ENCODE data around the gene NUAK2. TPM values are rescaled to one million over a fixed set of nuclear protein-coding genes. Genes with fewer than 3 reads are reported as not detected.

The NUAK2 gene
- total and polyA plus RNA-seq, 7 donors, result 0.28 to 15.0 (median 1.5) TPM

GRCh38 chr1:205324781-205325180 is 3.2 kb upstream of the NUAK2 start:
- Histone ChIP-seq H3K4me1 (peaks cover 4 to 24% (median 16%) of the 10 kb centered on the region in 4 donors), H3K27me3 (no peaks in the 10 kb centered on the region), H3K9me3 (no peaks in the 10 kb centered on the region), H3K27ac (no peak overlapping the region), H3K4me3 (no peak overlapping the region), H3K36me3 (no peaks in the 10 kb centered on the region)
- DNase-seq, result no peak
- 56 to 62% methylated on average over 6 of the region's 6 CpGs for WGBS, 2 donors
- no peak for TF ChIP-seq POLR2A (IDR thresholded peaks at IDR 0.05)
- TF ChIP-seq EP300 (IDR thresholded peaks at IDR 0.05), result no peak
- no peak for TF ChIP-seq POLR2AphosphoS5 (IDR thresholded peaks at IDR 0.05)
- TF ChIP-seq, protein P1, sequence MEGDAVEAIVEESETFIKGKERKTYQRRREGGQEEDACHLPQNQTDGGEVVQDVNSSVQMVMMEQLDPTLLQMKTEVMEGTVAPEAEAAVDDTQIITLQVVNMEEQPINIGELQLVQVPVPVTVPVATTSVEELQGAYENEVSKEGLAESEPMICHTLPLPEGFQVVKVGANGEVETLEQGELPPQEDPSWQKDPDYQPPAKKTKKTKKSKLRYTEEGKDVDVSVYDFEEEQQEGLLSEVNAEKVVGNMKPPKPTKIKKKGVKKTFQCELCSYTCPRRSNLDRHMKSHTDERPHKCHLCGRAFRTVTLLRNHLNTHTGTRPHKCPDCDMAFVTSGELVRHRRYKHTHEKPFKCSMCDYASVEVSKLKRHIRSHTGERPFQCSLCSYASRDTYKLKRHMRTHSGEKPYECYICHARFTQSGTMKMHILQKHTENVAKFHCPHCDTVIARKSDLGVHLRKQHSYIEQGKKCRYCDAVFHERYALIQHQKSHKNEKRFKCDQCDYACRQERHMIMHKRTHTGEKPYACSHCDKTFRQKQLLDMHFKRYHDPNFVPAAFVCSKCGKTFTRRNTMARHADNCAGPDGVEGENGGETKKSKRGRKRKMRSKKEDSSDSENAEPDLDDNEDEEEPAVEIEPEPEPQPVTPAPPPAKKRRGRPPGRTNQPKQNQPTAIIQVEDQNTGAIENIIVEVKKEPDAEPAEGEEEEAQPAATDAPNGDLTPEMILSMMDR (IDR thresholded peaks at IDR 0.05), result no peak
- intact Hi-C loops (cut with DNase I), result loop anchor here (1.0 kb wide), 1 partner anchor 51 kb away; no protein-coding TSS in a partner anchor

GRCh38 chr1:205323794-205324193 is 2.2 kb upstream of the NUAK2 start:
- TF ChIP-seq, protein P1 (IDR thresholded peaks at IDR 0.05), result no peak
- no peak for TF ChIP-seq POLR2AphosphoS5 (IDR thresholded peaks at IDR 0.05)
- TF ChIP-seq POLR2A (IDR thresholded peaks at IDR 0.05), result no peak
- TF ChIP-seq EP300 (IDR thresholded peaks at IDR 0.05), result no peak
- WGBS, 2 donors, result 89 to 94% methylated on average over 6 of the region's 6 CpGs

GRCh38 chr1:205321959-205322283 is 376 bp upstream of the NUAK2 start:
- H3K4me3 ChIP-seq, result peak overlapping the region in 3 of 4 donors; percentile 63 to 75 (median 74)
- no peak for DNase-seq

More at GRCh38 chr1:205323794-205324193, 2.2 kb upstream of the NUAK2 start:
- Histone ChIP-seq H3K36me3 (no peaks in the 10 kb centered on the region), H3K4me1 (peaks cover 4 to 27% (median 19%) of the 10 kb centered on the region in 4 donors), H3K27me3 (no peaks in the 10 kb centered on the region), H3K4me3 (no peak overlapping the region), H3K27ac (no peak overlapping the region), H3K9me3 (no peaks in the 10 kb centered on the region)
- DNase-seq, result no peak
- intact Hi-C loops (cut with DNase I), result no loop called here

DNA sequence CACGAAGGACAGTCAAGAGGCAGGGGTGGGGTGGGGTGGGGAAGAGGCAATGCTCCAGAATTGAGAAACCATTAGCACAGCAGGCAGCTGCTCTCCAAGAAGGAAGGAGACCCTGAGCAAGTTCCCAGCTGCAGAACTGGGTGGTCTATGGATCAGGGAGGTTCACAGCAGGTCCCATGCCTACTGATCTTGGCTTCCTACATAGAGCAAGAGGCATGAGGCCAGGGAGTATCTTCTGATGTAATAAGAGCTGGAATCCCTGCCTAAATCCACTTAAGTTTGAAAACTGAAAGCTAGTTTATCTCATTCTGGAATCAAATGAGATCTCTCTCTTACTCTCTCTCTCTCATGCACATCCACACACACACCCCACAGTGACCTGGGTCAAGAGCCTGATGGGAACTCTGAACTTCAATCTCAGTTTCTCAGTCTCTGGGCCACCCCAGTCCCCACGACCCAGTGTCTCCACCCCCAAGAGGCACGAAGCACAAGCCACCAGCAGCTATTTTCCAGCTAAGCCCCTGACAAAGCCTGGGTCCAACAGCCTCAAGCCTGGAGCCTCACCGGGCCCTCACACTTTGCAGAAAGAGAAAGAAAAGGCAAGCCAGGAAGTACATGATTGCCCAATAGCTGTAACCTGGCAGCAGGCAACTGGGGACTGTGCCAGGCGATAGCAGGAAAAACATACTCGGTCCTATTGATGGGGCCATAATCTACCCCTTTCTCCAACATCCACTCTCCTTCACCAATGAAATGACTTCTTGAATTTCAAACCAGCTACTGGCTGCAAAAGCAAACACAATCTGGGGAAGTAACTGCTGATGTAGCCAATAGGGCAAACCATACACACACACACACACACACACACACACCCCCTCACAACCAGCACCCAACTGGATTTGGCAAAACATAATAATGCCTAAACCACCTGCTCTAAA is 2.2 kb downstream of the NUAK2 start:
- TF ChIP-seq, protein P1 (IDR thresholded peaks at IDR 0.05), result no peak
- TF ChIP-seq POLR2AphosphoS5 (IDR thresholded peaks at IDR 0.05) (no peak), POLR2A (IDR thresholded peaks at IDR 0.05) (no peak), EP300 (IDR thresholded peaks at IDR 0.05) (no peak)
- intact Hi-C loops (cut with DNase I), result no loop called here
- no peaks in the 10 kb centered on the region for H3K36me3 ChIP-seq
- peak overlapping the region; percentile 13 to 43 (median 32) for H3K27ac ChIP-seq
- H3K4me3 ChIP-seq, result no peak overlapping the region
- no peaks in the 10 kb centered on the region for H3K27me3 ChIP-seq
- DNase-seq, result peak; percentile 77
- peaks cover 4 to 53% (median 27%) of the 10 kb centered on the region in 4 donors for H3K4me1 ChIP-seq
- WGBS, 2 donors, result 3 to 20% methylated on average over 6 of the region's 6 CpGs
- no peaks in the 10 kb centered on the region for H3K9me3 ChIP-seq

More at GRCh38 chr1:205321959-205322283, 376 bp upstream of the NUAK2 start:
- 32 to 47% methylated on average over 5 of the region's 5 CpGs for WGBS, 2 donors
- intact Hi-C loops (cut with DNase I), result no loop called here
- no peaks in the 10 kb centered on the region for H3K27me3 ChIP-seq
- no peaks in the 10 kb centered on the region for H3K9me3 ChIP-seq
- H3K4me1 ChIP-seq, result peaks cover 4 to 45% (median 29%) of the 10 kb centered on the region in 4 donors
- peak overlapping the region; percentile 70 to 74 (median 73) for H3K27ac ChIP-seq
- no peaks in the 10 kb centered on the region for H3K36me3 ChIP-seq
- TF ChIP-seq, protein P1 (IDR thresholded peaks at IDR 0.05), result no peak
